ENCODE data around the gene BIN1.

The BIN1 gene

DNA sequence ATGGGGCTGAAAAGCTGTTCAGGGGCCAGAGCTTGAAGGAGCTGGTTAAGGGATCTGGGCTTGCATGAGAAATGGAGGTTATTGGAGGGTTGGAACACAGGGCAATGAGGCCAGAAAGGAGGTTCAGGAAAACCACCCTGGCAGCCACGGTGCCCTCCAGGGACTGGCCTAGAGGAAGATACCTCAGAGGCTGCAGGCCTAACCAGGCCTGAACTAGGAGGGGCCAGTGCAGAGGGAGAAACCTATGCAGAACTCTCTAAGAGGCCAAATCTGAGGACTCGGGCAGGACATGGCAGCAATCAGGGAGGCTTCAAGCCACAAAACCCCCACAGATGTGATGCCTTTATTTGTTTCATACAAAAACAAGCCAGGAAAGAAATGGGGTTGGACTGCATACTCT, 66.8 kb downstream of the BIN1 start:
- Histone ChIP-seq H3K4me2 (ENCODE audit: low read length) (no peak overlapping the region), H3K79me2 (ENCODE audit: low read length) (no peaks in the 10 kb centered on the region), H3K4me1 (ENCODE audit: low read length) (no peaks in the 10 kb centered on the region), H3K4me3 (ENCODE audit: low read length) (no peak overlapping the region), H3K36me3 (replicated peaks; ENCODE audit: low read depth, low read length) (no peaks in the 10 kb centered on the region), H3K9me3 (ENCODE audit: insufficient read depth, low read length) (no peaks in the 10 kb centered on the region), H4K20me1 (ENCODE audit: insufficient read depth, low read length) (no peaks in the 10 kb centered on the region), H3K27me3 (ENCODE audit: low read depth, low read length) (no peaks in the 10 kb centered on the region), H3K9ac (ENCODE audit: low read length) (no peak overlapping the region), H2AFZ (ENCODE audit: low read depth, low read length) (no peak overlapping the region), H3K27ac (ENCODE audit: low read length) (no peak overlapping the region)
- TF ChIP-seq, protein P1, sequence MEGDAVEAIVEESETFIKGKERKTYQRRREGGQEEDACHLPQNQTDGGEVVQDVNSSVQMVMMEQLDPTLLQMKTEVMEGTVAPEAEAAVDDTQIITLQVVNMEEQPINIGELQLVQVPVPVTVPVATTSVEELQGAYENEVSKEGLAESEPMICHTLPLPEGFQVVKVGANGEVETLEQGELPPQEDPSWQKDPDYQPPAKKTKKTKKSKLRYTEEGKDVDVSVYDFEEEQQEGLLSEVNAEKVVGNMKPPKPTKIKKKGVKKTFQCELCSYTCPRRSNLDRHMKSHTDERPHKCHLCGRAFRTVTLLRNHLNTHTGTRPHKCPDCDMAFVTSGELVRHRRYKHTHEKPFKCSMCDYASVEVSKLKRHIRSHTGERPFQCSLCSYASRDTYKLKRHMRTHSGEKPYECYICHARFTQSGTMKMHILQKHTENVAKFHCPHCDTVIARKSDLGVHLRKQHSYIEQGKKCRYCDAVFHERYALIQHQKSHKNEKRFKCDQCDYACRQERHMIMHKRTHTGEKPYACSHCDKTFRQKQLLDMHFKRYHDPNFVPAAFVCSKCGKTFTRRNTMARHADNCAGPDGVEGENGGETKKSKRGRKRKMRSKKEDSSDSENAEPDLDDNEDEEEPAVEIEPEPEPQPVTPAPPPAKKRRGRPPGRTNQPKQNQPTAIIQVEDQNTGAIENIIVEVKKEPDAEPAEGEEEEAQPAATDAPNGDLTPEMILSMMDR (IDR thresholded peaks at IDR 0.05; ENCODE audit: low read depth, low read length), result no peak
- TF ChIP-seq EZH2phosphoT487 (IDR thresholded peaks at IDR 0.05; ENCODE audit: low read depth), result no peak

DNA sequence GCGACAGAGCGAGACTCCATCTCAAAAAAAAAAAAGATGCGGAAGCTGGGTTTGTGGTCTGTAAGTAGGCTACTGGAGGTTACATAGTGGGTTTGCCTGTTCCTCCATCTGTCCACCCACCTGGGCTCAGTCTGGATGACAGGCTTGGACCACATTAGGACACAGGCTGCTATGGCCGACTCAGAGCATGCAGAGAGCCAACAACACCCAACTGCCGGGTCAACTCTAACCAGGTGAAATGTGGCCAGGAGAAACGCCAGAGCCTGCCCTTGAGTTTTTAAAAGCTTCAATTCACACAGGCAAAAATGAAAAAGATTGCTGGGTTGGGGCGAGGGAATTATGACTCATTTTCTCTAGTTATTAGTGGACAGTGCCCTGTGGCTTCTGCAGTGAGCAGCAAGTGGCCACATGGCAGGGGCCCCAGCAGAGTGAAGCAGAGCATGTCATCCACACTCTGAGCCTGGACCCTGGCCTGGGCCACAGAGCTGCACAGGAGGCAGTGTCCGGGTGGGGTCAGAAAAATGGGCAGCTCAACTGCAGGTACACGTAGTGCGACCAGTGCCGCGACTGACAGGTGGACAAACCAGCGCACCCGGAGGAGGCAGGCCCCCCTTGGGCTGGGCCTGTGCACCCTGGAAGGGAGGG, 67.4 kb downstream of the BIN1 start:
- Histone ChIP-seq H3K27ac (ENCODE audit: low read length) (no peak overlapping the region), H4K20me1 (ENCODE audit: insufficient read depth, low read length) (no peaks in the 10 kb centered on the region), H3K4me3 (ENCODE audit: low read length) (no peak overlapping the region), H3K36me3 (replicated peaks; ENCODE audit: low read depth, low read length) (no peaks in the 10 kb centered on the region), H3K4me1 (ENCODE audit: low read length) (no peaks in the 10 kb centered on the region), H3K79me2 (ENCODE audit: low read length) (no peaks in the 10 kb centered on the region), H3K9ac (ENCODE audit: low read length) (no peak overlapping the region), H2AFZ (ENCODE audit: low read depth, low read length) (no peak overlapping the region), H3K9me3 (ENCODE audit: insufficient read depth, low read length) (no peaks in the 10 kb centered on the region), H3K4me2 (ENCODE audit: low read length) (no peak overlapping the region), H3K27me3 (ENCODE audit: low read depth, low read length) (no peaks in the 10 kb centered on the region)
- TF ChIP-seq EZH2phosphoT487 (IDR thresholded peaks at IDR 0.05; ENCODE audit: low read depth), result no peak
- TF ChIP-seq, protein P1 (IDR thresholded peaks at IDR 0.05; ENCODE audit: low read depth, low read length), result no peak

DNA sequence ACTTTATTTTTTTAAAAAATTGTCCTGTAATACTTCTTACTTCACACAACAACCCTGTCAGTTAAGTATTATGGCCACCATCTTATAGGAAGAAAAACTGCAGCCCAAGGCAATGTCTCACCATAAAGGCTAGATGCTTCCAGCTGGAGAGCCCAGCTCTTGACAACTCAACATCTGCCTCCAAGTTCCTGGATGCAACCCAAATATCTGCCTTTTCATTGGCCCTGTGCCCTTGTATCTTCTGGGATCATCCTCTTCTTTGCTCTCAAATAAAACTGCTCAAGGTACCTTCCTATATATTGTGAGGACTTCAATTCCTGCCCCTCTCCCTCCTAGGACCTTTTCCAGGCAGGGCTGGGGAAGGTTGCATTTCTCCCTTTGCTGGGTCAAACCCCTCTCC, 69.5 kb downstream of the BIN1 start:
- Histone ChIP-seq H3K27ac (ENCODE audit: low read length) (no peak overlapping the region), H3K4me2 (ENCODE audit: low read length) (no peak overlapping the region), H2AFZ (ENCODE audit: low read depth, low read length) (no peak overlapping the region), H3K79me2 (ENCODE audit: low read length) (no peaks in the 10 kb centered on the region), H3K27me3 (ENCODE audit: low read depth, low read length) (no peaks in the 10 kb centered on the region), H3K4me1 (ENCODE audit: low read length) (no peaks in the 10 kb centered on the region), H3K9me3 (ENCODE audit: insufficient read depth, low read length) (no peaks in the 10 kb centered on the region), H3K9ac (ENCODE audit: low read length) (no peak overlapping the region), H4K20me1 (ENCODE audit: insufficient read depth, low read length) (no peaks in the 10 kb centered on the region), H3K4me3 (ENCODE audit: low read length) (no peak overlapping the region), H3K36me3 (replicated peaks; ENCODE audit: low read depth, low read length) (no peaks in the 10 kb centered on the region)
- TF ChIP-seq, protein P1 (IDR thresholded peaks at IDR 0.05; ENCODE audit: low read depth, low read length), result no peak
- TF ChIP-seq EZH2phosphoT487 (IDR thresholded peaks at IDR 0.05; ENCODE audit: low read depth), result no peak

DNA sequence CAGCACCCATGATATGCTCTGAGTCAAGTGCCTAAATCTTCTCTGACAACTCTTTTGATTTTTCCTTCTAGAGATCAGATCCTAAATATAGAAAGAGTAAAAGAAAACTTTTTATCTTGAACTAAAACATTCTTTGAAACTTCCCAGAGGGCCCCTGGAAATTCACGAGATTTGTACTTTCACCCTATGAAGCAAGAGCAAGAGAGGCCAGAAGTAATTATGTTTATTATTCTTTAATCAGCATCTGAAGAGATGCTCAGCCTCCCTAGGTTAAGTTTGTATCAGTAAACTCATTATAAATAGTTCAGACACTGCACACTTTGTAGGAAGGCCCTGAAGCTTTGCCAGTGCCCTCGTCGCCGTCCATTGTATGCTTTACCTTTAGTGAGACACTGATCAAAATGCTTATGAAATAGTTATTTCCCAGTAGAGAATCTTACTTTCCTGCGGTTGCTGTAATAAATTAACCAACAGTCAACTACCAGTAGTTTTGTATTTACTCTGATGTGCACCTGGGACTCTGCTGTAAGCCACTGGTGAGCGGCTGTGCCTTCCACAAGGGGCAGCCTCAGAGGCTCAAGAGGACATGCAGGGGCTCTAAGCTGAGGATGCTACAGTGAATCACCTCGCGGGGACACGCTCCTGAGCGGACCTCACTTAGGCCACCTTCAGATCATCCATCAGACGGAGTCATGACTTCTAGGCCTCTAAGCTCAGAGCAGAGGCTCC, 71.9 kb downstream of the BIN1 start:
- no peak overlapping the region for H3K4me3 ChIP-seq (ENCODE audit: low read length)
- H2AFZ ChIP-seq (ENCODE audit: low read depth, low read length), result no peak overlapping the region
- no peaks in the 10 kb centered on the region for H3K27me3 ChIP-seq (ENCODE audit: low read depth, low read length)
- H3K9ac ChIP-seq (ENCODE audit: low read length), result no peak overlapping the region
- no peaks in the 10 kb centered on the region for H3K79me2 ChIP-seq (ENCODE audit: low read length)
- H3K4me2 ChIP-seq (ENCODE audit: low read length), result no peak overlapping the region
- H3K27ac ChIP-seq (ENCODE audit: low read length), result no peak overlapping the region
- H3K9me3 ChIP-seq (ENCODE audit: insufficient read depth, low read length), result no peaks in the 10 kb centered on the region
- H4K20me1 ChIP-seq (ENCODE audit: insufficient read depth, low read length), result no peaks in the 10 kb centered on the region
- no peaks in the 10 kb centered on the region for H3K4me1 ChIP-seq (ENCODE audit: low read length)
- no peak for TF ChIP-seq EZH2phosphoT487 (IDR thresholded peaks at IDR 0.05; ENCODE audit: low read depth)
- TF ChIP-seq, protein P1 (IDR thresholded peaks at IDR 0.05; ENCODE audit: low read depth, low read length), result no peak
- no peaks in the 10 kb centered on the region for H3K36me3 ChIP-seq (replicated peaks; ENCODE audit: low read depth, low read length)
